Activated T-helper 1 cell treated with anti-CD3 and anti-CD28 coated beads, Interleukin-12 subunit alpha, Interleukin-12 subunit beta, Interleukin-2, Interleukin-4 antibody, amounts not matched to agents 30 ng/mL and 10 ng/mL and 1 ng/mL, durations not matched to agents 14 hours and 24 hours and 36 hours (primary cell): Measurements from ENCODE around the gene AGRN. TPM values are rescaled to one million over a fixed set of nuclear protein-coding genes. Genes with fewer than 3 reads are reported as not detected.
"Not testable (repeated sequence)": the region's sequence is repeated elsewhere in the genome, so short reads cannot be mapped to it uniquely, and the experiment has no call there.

ENCODE experiments used
- DNase-seq: peaks from one replicate; pipeline ENCODE4 v3.0.0; 2021; ENCODE audit warnings: low spot score
- H3K27ac Mint-ChIP-seq: one replicate; pipeline ENCODE4 v1.8.0; 2021; ENCODE audit warnings: mild to moderate bottlenecking, mixed read lengths
- H3K27me3 Mint-ChIP-seq: one replicate; pipeline ENCODE4 v1.8.0; 2022; ENCODE audit warnings: mild to moderate bottlenecking, moderate library complexity, mixed read lengths; ENCODE audit not compliant: insufficient read depth
- H3K36me3 Mint-ChIP-seq: one replicate; pipeline ENCODE4 v1.8.0; 2021; ENCODE audit warnings: low read depth, mixed read lengths
- H3K4me1 Mint-ChIP-seq: one replicate; pipeline ENCODE4 v1.8.0; 2021; ENCODE audit warnings: low read depth, mixed read lengths
- H3K4me3 Mint-ChIP-seq: one replicate; pipeline ENCODE4 v1.8.0; 2021; ENCODE audit warnings: mild to moderate bottlenecking, moderate library complexity, mixed read lengths
- H3K9me3 Mint-ChIP-seq: one replicate; pipeline ENCODE4 v1.8.0; 2021; ENCODE audit warnings: mixed read lengths
- intact Hi-C: fragments of 100-400 bp; cut with micrococcal nuclease; formaldehyde crosslinking; loops from one replicate; pipeline ENCODE4 v1.15.1; 2024
- total RNA-seq: library from RNA; stranded (reverse); gene quantifications from 2 replicates; pipeline ENCODE4 v1.2.3, GENCODE V29; 2022

AGRN gene
- total RNA-seq, 1 donor from 2014 or later, result 30.3 TPM

GRCh38 chr1:1088029-1088800 is 68.3 kb downstream of the AGRN start:
- Mint-ChIP-seq H3K27me3 (no peaks in the 10 kb centered on the region), H3K4me3 (no peak overlapping the region), H3K4me1 (peaks cover 4% of the 10 kb centered on the region), H3K36me3 (peaks cover 3% of the 10 kb centered on the region), H3K9me3 (peaks cover 3% of the 10 kb centered on the region), H3K27ac (no peak overlapping the region)
- intact Hi-C loops, result no loop called here
- DNase-seq, result no peak

- peaks cover 4% of the 10 kb centered on the region for H3K4me1 Mint-ChIP-seq
- peaks cover 3% of the 10 kb centered on the region for H3K9me3 Mint-ChIP-seq
- no peaks in the 10 kb centered on the region for H3K27me3 Mint-ChIP-seq
- no peak overlapping the region for H3K27ac Mint-ChIP-seq
- no peak for DNase-seq
- intact Hi-C loops, result no loop called here
- no peak overlapping the region for H3K4me3 Mint-ChIP-seq
- peaks cover 3% of the 10 kb centered on the region for H3K36me3 Mint-ChIP-seq
These were observed 69.1 kb downstream of the AGRN start for GRCh38 chr1:1088801-1089680.

- H3K4me3 Mint-ChIP-seq, result no peak overlapping the region
- intact Hi-C loops, result loop anchor here (10.0 kb wide), 1 partner anchor 165 kb away; the partner anchor contains the start of gene SAMD11
- no peaks in the 10 kb centered on the region for H3K27me3 Mint-ChIP-seq
- peaks cover 3% of the 10 kb centered on the region for H3K9me3 Mint-ChIP-seq
- DNase-seq, result no peak
- peaks cover 3% of the 10 kb centered on the region for H3K36me3 Mint-ChIP-seq
- H3K4me1 Mint-ChIP-seq, result peaks cover 4% of the 10 kb centered on the region
- H3K27ac Mint-ChIP-seq, result no peak overlapping the region
These were observed 70.0 kb downstream of the AGRN start for GRCh38 chr1:1089731-1090423.

GRCh38 chr1:1090424-1091343 is 70.8 kb downstream of the AGRN start:
- Mint-ChIP-seq H3K9me3 (peaks cover 3% of the 10 kb centered on the region), H3K27me3 (no peaks in the 10 kb centered on the region), H3K27ac (no peak overlapping the region), H3K4me1 (peaks cover 4% of the 10 kb centered on the region), H3K36me3 (peaks cover 3% of the 10 kb centered on the region), H3K4me3 (no peak overlapping the region)
- intact Hi-C loops, result loop anchor here (10.0 kb wide), 1 partner anchor 166 kb away; the partner anchor contains the start of gene SAMD11
- DNase-seq, result no peak

GRCh38 chr1:1091344-1092148 is 71.6 kb downstream of the AGRN start:
- H3K27ac Mint-ChIP-seq, result no peak overlapping the region
- H3K9me3 Mint-ChIP-seq, result peaks cover 3% of the 10 kb centered on the region
- peaks cover 3% of the 10 kb centered on the region for H3K36me3 Mint-ChIP-seq
- intact Hi-C loops, result loop anchor here (10.0 kb wide), 1 partner anchor 167 kb away; the partner anchor contains the start of gene SAMD11
- no peak overlapping the region for H3K4me3 Mint-ChIP-seq
- DNase-seq, result no peak
- peaks cover 4% of the 10 kb centered on the region for H3K4me1 Mint-ChIP-seq
- H3K27me3 Mint-ChIP-seq, result no peaks in the 10 kb centered on the region

GRCh38 chr1:1092149-1092855 is 72.4 kb downstream of the AGRN start:
- Mint-ChIP-seq H3K4me1 (peaks cover 4% of the 10 kb centered on the region), H3K36me3 (peaks cover 3% of the 10 kb centered on the region), H3K27me3 (no peaks in the 10 kb centered on the region), H3K4me3 (no peak overlapping the region), H3K27ac (no peak overlapping the region), H3K9me3 (peaks cover 3% of the 10 kb centered on the region)
- no peak for DNase-seq
- intact Hi-C loops, result loop anchor here (10.0 kb wide), 1 partner anchor 168 kb away; the partner anchor contains the start of gene SAMD11

GRCh38 chr1:1092894-1093609 is 73.1 kb downstream of the AGRN start:
- Mint-ChIP-seq H3K4me3 (no peak overlapping the region), H3K9me3 (peaks cover 3% of the 10 kb centered on the region), H3K27ac (no peak overlapping the region), H3K27me3 (no peaks in the 10 kb centered on the region), H3K36me3 (peaks cover 5% of the 10 kb centered on the region), H3K4me1 (peaks cover 4% of the 10 kb centered on the region)
- no peak for DNase-seq
- intact Hi-C loops, result loop anchor here (10.0 kb wide), 1 partner anchor 168 kb away; the partner anchor contains the start of gene SAMD11

- intact Hi-C loops, result loop anchor here (10.0 kb wide), 1 partner anchor 169 kb away; the partner anchor contains the start of gene SAMD11
- no peak overlapping the region for H3K27ac Mint-ChIP-seq
- H3K4me1 Mint-ChIP-seq, result peaks cover 6% of the 10 kb centered on the region
- DNase-seq, result no peak
- no peaks in the 10 kb centered on the region for H3K27me3 Mint-ChIP-seq
- no peak overlapping the region for H3K4me3 Mint-ChIP-seq
- H3K9me3 Mint-ChIP-seq, result peaks cover 4% of the 10 kb centered on the region
- H3K36me3 Mint-ChIP-seq, result peaks cover 5% of the 10 kb centered on the region
These were observed 73.7 kb downstream of the AGRN start for GRCh38 chr1:1093610-1093943.

- no peak overlapping the region for H3K27ac Mint-ChIP-seq
- intact Hi-C loops, result loop anchor here (5.0 to 10.0 kb wide), 2 partner anchors 33 to 170 kb away; partner anchors contain the start of gene SAMD11
- no peak overlapping the region for H3K4me3 Mint-ChIP-seq
- peaks cover 9% of the 10 kb centered on the region for H3K27me3 Mint-ChIP-seq
- H3K36me3 Mint-ChIP-seq, result peaks cover 13% of the 10 kb centered on the region
- no peak for DNase-seq
- peaks cover 19% of the 10 kb centered on the region for H3K4me1 Mint-ChIP-seq
- H3K9me3 Mint-ChIP-seq, result peaks cover 17% of the 10 kb centered on the region
These were observed 75.1 kb downstream of the AGRN start for GRCh38 chr1:1094981-1095380.

- not testable (repeated sequence) for H3K27me3 Mint-ChIP-seq, H3K4me3 Mint-ChIP-seq, H3K27ac Mint-ChIP-seq, DNase-seq
- Mint-ChIP-seq H3K9me3 (peaks cover 24% of the 10 kb centered on the region), H3K4me1 (peaks cover 26% of the 10 kb centered on the region), H3K36me3 (peaks cover 16% of the 10 kb centered on the region)
- intact Hi-C loops, result loop anchor here (5.0 to 10.0 kb wide), 2 partner anchors 34 to 171 kb away; partner anchors contain the start of gene SAMD11
These were observed 76.2 kb downstream of the AGRN start for GRCh38 chr1:1096136-1096535.
